22Rv1 (cell line): Measurements from ENCODE around the gene NFKB1.

Source experiments
- H3K27ac ChIP-seq: fragments of 450-650 bp; 2 replicates; pipeline ENCODE4 v1.5.1; 2017
- CTCF ChIP-seq: fragments of 450-650 bp; IDR thresholded peaks from 2 replicates; pipeline ENCODE4 v1.5.1; 2017; ENCODE audit warnings: mild to moderate bottlenecking
- ZFX ChIP-seq: fragments of 450-650 bp; IDR thresholded peaks from 2 replicates; pipeline ENCODE4 v1.6.1; 2017; ENCODE audit warnings: antibody characterized with exemption, borderline replicate concordance

The NFKB1 gene

GRCh38 chr4:102598086-102598761, 97.1 kb downstream of the NFKB1 start:
- no peak overlapping the region for H3K27ac ChIP-seq
- no peak for TF ChIP-seq CTCF
- TF ChIP-seq ZFX: no peak

- H3K27ac ChIP-seq: no peak overlapping the region
- no peak for TF ChIP-seq CTCF
- no peak for TF ChIP-seq ZFX
These were observed 97.7 kb downstream of the NFKB1 start for GRCh38 chr4:102598762-102599374.

- H3K27ac ChIP-seq: no peak overlapping the region
- TF ChIP-seq ZFX: no peak
- TF ChIP-seq CTCF: no peak
These were observed 98.3 kb downstream of the NFKB1 start for GRCh38 chr4:102599455-102599854.

- no peak overlapping the region for H3K27ac ChIP-seq
- no peak for TF ChIP-seq CTCF
- no peak for TF ChIP-seq ZFX
These were observed 98.7 kb downstream of the NFKB1 start for GRCh38 chr4:102599886-102600285.

- H3K27ac ChIP-seq: no peak overlapping the region
- TF ChIP-seq ZFX (no peak), CTCF (no peak)
These were observed 99.5 kb downstream of the NFKB1 start for GRCh38 chr4:102600689-102601088.

GRCh38 chr4:102601586-102602227, 100.5 kb downstream of the NFKB1 start:
- no peak overlapping the region for H3K27ac ChIP-seq
- TF ChIP-seq ZFX: no peak
- no peak for TF ChIP-seq CTCF
